T-cell (primary cell): ENCODE results near the gene NBPF1. TPM values are rescaled to one million over a fixed set of nuclear protein-coding genes. Genes with fewer than 3 reads are reported as not detected.
A peak's percentile ranks its signal among the peaks of the same experiment; 100 is the strongest.
"Not testable (repeated sequence)": the region's sequence is repeated elsewhere in the genome, so short reads cannot be mapped to it uniquely, and the experiment has no call there.

ENCODE experiments used
- ATAC-seq, 4 experiments: fragments of 200-7000 bp in 3 of 4; fragments of 150-1000 bp in 1 of 4; cut with Tn5 transposase; replicated peaks in 1 of 4; 1 replicate in 3 of 4; 2 replicates in 1 of 4; pipeline ENCODE4 v1.10.0; 2021; ENCODE audit warnings: moderate library complexity in 3 of 4, mild to moderate bottlenecking in 2 of 4, moderate number of reproducible peaks in 1 of 4
- CTCF ChIA-PET, 2 donors: fragments of 300-600 bp; sonication (Branson Sonifier 250); formaldehyde crosslinking; loops; one replicate each; lab custom pipeline; 2022; ENCODE audit warnings: antibody characterized with exemption in 2 of 2; lab: Charles Lee
- POLR2A ChIA-PET, 2 donors: fragments of 300-600 bp; sonication (Branson Sonifier 250); formaldehyde crosslinking; loops; one replicate each; lab custom pipeline; 2022; ENCODE audit warnings: antibody characterized with exemption in 2 of 2; lab: Charles Lee
- DNase-seq, 35 experiments: peaks; one replicate each; pipeline versions ENCODE4 v3.0.0 to v3.0.0-alpha.2; 2013 to 2023
- H3K27ac ChIP-seq: one replicate; pipeline ENCODE4 v1.5.1; 2013; ENCODE audit warnings: low read length
- H3K27me3 ChIP-seq, 2 experiments: replicated peaks in 1 of 2; 1 replicate in 1 of 2; 2 replicates in 1 of 2; pipeline versions ENCODE4 v1.6.1 to v1.7.0; 2013; ENCODE audit warnings: low read length in 1 of 2, mixed read lengths in 1 of 2; ENCODE audit not compliant: control insufficient read depth in 2 of 2, insufficient read depth in 2 of 2; ENCODE audit errors: extremely low read depth in 1 of 2
- H3K36me3 ChIP-seq, 2 donors: 1 replicate in 1 of 2; 2 replicates in 1 of 2; pipeline versions ENCODE4 v1.6.1 to v1.7.0; 2013; ENCODE audit warnings: low read length in 1 of 2; ENCODE audit not compliant: control insufficient read depth in 2 of 2, insufficient read depth in 1 of 2; ENCODE audit errors: extremely low read depth in 1 of 2
- H3K4me1 ChIP-seq, 2 experiments: 1 replicate in 1 of 2; 2 replicates in 1 of 2; pipeline versions ENCODE4 v1.6.1 to v1.7.0; 2013; ENCODE audit warnings: low read length in 2 of 2, mixed read lengths in 1 of 2; ENCODE audit not compliant: insufficient read depth in 2 of 2, control insufficient read depth in 1 of 2; ENCODE audit errors: extremely low read depth in 1 of 2
- H3K4me3 ChIP-seq, 2 donors: 1 replicate in 1 of 2; 2 replicates in 1 of 2; pipeline versions ENCODE4 v1.5.1 to v1.7.0; 2013; ENCODE audit warnings: mild to moderate bottlenecking in 2 of 2, low read length in 1 of 2, moderate library complexity in 1 of 2; ENCODE audit not compliant: control insufficient read depth in 1 of 2; ENCODE audit errors: extremely low read depth in 1 of 2
- H3K9me3 ChIP-seq: 2 replicates; pipeline ENCODE4 v1.7.0; 2013
- H3K27ac Mint-ChIP-seq, 2 donors: one replicate each; pipeline ENCODE4 v1.8.0; 2020 to 2021; ENCODE audit warnings: mild to moderate bottlenecking in 2 of 2, mixed read lengths in 2 of 2
- H3K27me3 Mint-ChIP-seq, 2 donors: one replicate each; pipeline ENCODE4 v1.8.0; 2021 to 2022; ENCODE audit warnings: mixed read lengths in 2 of 2
- H3K36me3 Mint-ChIP-seq: one replicate; pipeline ENCODE4 v1.8.0; 2021; ENCODE audit warnings: mixed read lengths
- H3K4me1 Mint-ChIP-seq, 3 donors: one replicate each; pipeline ENCODE4 v1.8.0; 2020 to 2022; ENCODE audit warnings: mixed read lengths in 3 of 3, mild to moderate bottlenecking in 1 of 3
- H3K4me3 Mint-ChIP-seq, 3 donors: one replicate each; pipeline ENCODE4 v1.8.0; 2020 to 2022; ENCODE audit warnings: mild to moderate bottlenecking in 3 of 3, mixed read lengths in 3 of 3, moderate library complexity in 3 of 3
- H3K9me3 Mint-ChIP-seq, 3 donors: one replicate each; pipeline ENCODE4 v1.8.0; 2020 to 2022; ENCODE audit warnings: mixed read lengths in 3 of 3
- WGBS: methylation state at CpG from one replicate; pipeline ENCODE4 v1.1.5; 2013; ENCODE audit warnings: missing lambda C conversion rate; ENCODE audit not compliant: insufficient coverage; 5-methylcytosine and 5-hydroxymethylcytosine counted together
- total RNA-seq, 35 experiments: library from RNA in 6 of 35; stranded (reverse) in 6 of 35; fragments of 120-200 nt in 1 of 35; gene quantifications; one replicate each; pipeline versions ENCODE4 v1.2.1 to v1.2.4 and lab custom pipeline; 2013 to 2026

NBPF1 gene
- total RNA-seq, 5 donors from 2014 or later (not counting 1 experiment from before 2014, with no cell fraction given) = 18.1 to 34.8 (median 29.1) TPM

DNA sequence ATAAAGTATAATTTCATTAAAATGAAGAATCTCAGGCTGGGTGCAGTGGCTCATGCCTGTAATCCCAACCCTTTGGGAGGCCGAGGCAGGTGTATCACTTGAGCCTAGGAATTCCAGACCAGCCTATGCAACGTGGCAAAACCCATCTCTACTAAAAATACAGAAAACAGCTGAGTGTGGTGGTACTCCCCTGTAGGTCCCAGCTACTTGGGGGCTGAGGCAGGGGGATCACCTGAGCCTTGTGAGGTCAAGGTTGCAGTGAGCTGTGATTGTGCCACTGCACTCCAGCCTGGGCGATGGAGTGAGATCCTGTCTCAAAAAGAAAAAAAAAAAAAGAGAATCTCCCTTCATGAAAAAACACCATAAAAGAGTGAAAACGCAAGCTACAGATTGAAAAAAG, 2.2 kb downstream of the NBPF1 start:
- WGBS = 95% methylated on average over 2 of the region's 4 CpGs
- H3K4me3 ChIP-seq, CTCF ChIA-PET, H3K9me3 Mint-ChIP-seq, H3K4me3 Mint-ChIP-seq, H3K9me3 ChIP-seq, H3K27ac ChIP-seq, H3K27me3 Mint-ChIP-seq, POLR2A ChIA-PET, H3K27ac Mint-ChIP-seq, ATAC-seq, DNase-seq, H3K36me3 Mint-ChIP-seq, H3K4me1 Mint-ChIP-seq: not testable (repeated sequence)
- Histone ChIP-seq H3K27me3 (peaks cover 0 to 24% of the 10 kb centered on the region in 2 experiments), H3K36me3 (peaks cover 5 to 23% of the 10 kb centered on the region in 2 donors), H3K4me1 (peaks cover 0 to 23% of the 10 kb centered on the region in 2 experiments)

DNA sequence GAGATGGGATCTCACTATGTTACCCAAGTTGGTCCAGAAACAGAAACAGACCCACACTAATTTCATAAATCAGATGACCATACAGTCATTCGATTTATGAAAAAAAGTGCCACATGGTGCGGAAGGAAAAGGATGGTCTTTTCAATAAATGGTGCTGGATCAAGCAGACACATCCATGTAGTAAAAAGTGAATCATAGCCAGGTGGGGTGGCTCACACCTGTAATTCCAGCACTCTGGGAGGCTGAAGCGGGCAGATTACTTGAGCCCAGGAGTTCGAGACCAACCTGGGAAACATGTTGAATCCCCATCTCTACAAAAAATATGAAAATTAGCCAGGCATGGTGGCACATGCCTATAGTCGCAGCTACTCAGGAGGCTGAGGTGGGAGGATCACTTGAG, 2.8 kb downstream of the NBPF1 start:
- CTCF ChIA-PET = interaction anchor here in 1 of 2 donors (0.7 kb wide), 1 partner anchor 87 kb away, joined by 4 read pairs; no protein-coding TSS in a partner anchor
- H3K9me3 ChIP-seq, DNase-seq, H3K4me3 Mint-ChIP-seq, ATAC-seq, POLR2A ChIA-PET, H3K4me1 Mint-ChIP-seq, H3K27ac Mint-ChIP-seq, H3K4me3 ChIP-seq, H3K9me3 Mint-ChIP-seq, H3K27ac ChIP-seq, H3K36me3 Mint-ChIP-seq, H3K27me3 Mint-ChIP-seq: not testable (repeated sequence)
- WGBS = 80% methylated on average over 4 of the region's 5 CpGs
- peaks cover 0 to 23% of the 10 kb centered on the region in 2 experiments for H3K4me1 ChIP-seq
- peaks cover 0 to 24% of the 10 kb centered on the region in 2 experiments for H3K27me3 ChIP-seq
- H3K36me3 ChIP-seq = peaks cover 5 to 29% of the 10 kb centered on the region in 2 donors

DNA sequence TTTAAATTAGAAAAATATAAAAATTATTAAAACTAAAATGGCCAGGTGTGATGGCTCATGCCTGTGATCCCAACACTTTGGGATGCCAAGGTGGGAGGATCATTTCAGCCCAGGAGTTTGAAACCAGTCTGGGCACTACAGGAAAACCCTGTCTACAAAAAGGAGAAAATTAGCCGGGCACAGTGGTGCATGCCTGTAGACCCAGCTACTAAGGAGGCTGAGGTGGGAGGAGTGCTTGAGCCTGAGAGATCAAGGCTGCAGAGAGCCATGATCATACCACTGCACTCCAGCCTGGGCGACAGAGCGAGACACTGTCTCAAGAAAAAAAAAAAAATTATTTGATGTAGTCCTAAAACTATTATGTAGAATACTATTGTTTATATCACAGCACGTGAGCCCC, 3.6 kb downstream of the NBPF1 start:
- H3K27ac Mint-ChIP-seq, ATAC-seq, DNase-seq, H3K4me3 ChIP-seq, H3K36me3 Mint-ChIP-seq, H3K9me3 ChIP-seq, H3K4me3 Mint-ChIP-seq, H3K27ac ChIP-seq, POLR2A ChIA-PET, H3K9me3 Mint-ChIP-seq, H3K4me1 Mint-ChIP-seq, H3K27me3 Mint-ChIP-seq: not testable (repeated sequence)
- CTCF ChIA-PET = interaction anchor here (0.7 to 2.1 kb wide), 3 partner anchors 11 to 312 kb away, joined by 3 to 8 read pairs (median 4); partner anchors contain the start of gene CROCC (in 1 of the 2)
- peaks cover 0 to 23% of the 10 kb centered on the region in 2 experiments for H3K4me1 ChIP-seq
- 95% methylated on average over 1 of the region's 4 CpGs for WGBS
- peaks cover 0 to 22% of the 10 kb centered on the region in 2 experiments for H3K27me3 ChIP-seq
- peaks cover 5 to 33% of the 10 kb centered on the region in 2 donors for H3K36me3 ChIP-seq

DNA sequence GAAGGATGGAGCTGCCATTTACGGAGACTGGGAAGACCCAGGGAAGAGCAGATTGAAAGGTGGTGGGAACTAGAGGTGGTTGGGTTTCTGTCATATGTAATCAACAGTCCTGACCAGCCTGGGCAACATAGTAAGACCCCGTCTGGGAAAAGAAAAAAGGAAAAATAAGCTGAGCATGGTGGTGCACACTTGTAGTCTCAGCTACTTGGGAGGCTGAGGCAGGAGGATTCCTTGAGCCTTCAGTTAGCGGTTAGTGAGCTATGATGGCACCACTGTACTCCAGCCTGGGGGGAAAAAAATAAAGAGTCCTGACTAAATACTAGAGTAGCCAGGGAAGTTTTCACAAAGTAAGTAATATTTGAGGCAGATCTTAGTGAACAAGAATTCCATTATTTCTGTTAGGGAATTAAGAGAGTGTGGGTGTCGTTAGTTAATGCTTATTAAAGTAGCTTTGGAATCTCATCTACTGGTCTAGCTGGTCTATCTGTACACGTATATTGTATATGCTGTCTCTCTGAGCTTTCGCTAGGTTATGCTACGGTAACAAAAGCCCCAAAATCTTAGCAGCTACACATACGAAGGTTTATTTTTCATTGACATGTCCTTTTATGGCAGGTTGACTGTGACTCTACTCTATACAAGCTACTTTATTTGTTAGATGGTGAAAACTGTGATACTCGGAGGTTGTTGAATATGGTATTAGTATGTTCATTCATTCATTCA, 4.4 kb downstream of the NBPF1 start:
- 96% methylated on average over 8 of the region's 9 CpGs for WGBS
- no peaks in the 10 kb centered on the region for H3K9me3 Mint-ChIP-seq

DNA sequence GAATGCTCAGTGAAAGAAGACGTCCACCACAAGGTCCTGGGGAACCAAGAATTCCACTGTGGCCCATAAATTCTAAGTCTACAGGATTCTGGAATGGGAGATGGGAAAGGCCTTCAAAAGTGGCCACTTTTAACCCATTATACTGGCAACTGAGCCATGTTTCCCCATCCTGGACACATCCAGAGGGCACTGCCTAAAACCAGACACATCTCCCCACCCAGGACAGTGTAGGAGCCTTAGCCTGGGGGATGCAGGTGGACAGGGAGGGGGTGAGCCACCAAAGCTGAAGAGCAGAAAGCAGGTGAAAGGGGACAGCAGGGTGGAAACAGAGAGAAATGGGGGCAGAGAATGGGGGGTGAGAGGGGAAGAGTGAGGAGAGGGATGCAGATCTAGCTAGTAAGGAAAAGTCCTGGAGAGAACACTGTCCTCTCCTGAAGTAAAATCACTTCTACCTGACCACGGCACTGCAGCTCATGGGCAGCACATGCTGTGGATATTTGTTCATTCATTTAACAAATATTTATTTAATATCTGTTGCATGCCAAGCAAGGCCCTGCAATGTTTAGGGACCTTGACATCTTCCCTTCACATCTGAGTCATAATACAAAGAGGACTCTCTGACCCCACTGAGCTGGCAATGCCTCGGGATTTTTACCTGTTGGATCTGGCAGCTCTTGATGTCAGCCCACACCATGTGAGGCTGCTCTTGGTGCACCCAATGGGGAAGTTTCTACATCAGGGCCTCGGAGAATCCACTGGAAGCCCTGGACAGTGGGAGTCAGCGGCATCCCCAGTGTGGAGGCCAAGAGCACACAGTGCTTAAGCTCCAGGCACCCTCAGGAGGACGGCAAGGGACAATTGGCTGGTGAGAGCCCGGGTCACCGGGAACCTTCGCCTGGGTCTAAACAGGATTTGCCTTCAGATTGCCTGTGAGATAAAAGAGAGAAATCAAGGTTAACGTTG, 5.2 kb downstream of the NBPF1 start:
- H3K36me3 Mint-ChIP-seq, H3K27ac Mint-ChIP-seq, H3K9me3 Mint-ChIP-seq, H3K27ac ChIP-seq, DNase-seq, POLR2A ChIA-PET, H3K27me3 Mint-ChIP-seq, H3K4me3 Mint-ChIP-seq, ATAC-seq, H3K9me3 ChIP-seq, H3K4me3 ChIP-seq, H3K4me1 Mint-ChIP-seq: not testable (repeated sequence)
- Histone ChIP-seq H3K27me3 (peaks cover 0 to 15% of the 10 kb centered on the region in 2 experiments), H3K36me3 (peaks cover 5 to 35% of the 10 kb centered on the region in 2 donors), H3K4me1 (peaks cover 0 to 11% of the 10 kb centered on the region in 2 experiments)
- WGBS = 94% methylated on average over 9 of the region's 10 CpGs
- CTCF ChIA-PET = interaction anchor here in 1 of 2 donors (2.1 kb wide), 1 partner anchor 13 kb away, joined by 8 read pairs; no protein-coding TSS in a partner anchor

More for the DNA sequence above, 4.4 kb downstream of the NBPF1 start:
- CTCF ChIA-PET = interaction anchor here in 1 of 2 donors (0.8 to 2.1 kb wide), 2 partner anchors 12 to 313 kb away, joined by 3 to 8 read pairs; partner anchors contain the start of gene CROCC
- Mint-ChIP-seq H3K4me1 (no peaks in the 10 kb centered on the region), H3K4me3 (no peak overlapping the region), H3K27ac (no peak overlapping the region), H3K36me3 (no peaks in the 10 kb centered on the region), H3K27me3 (no peaks in the 10 kb centered on the region)
- Histone ChIP-seq H3K4me1 (peaks cover 0 to 18% of the 10 kb centered on the region in 2 experiments), H3K27me3 (peaks cover 0 to 22% of the 10 kb centered on the region in 2 experiments), H3K4me3 (no peak overlapping the region), H3K9me3 (no peaks in the 10 kb centered on the region), H3K27ac (no peak overlapping the region), H3K36me3 (peaks cover 5 to 35% of the 10 kb centered on the region in 2 donors)
- DNase-seq = peak in 1 of 35 experiments; percentile 1
- POLR2A ChIA-PET = no interaction called here
- ATAC-seq = no peak

DNA sequence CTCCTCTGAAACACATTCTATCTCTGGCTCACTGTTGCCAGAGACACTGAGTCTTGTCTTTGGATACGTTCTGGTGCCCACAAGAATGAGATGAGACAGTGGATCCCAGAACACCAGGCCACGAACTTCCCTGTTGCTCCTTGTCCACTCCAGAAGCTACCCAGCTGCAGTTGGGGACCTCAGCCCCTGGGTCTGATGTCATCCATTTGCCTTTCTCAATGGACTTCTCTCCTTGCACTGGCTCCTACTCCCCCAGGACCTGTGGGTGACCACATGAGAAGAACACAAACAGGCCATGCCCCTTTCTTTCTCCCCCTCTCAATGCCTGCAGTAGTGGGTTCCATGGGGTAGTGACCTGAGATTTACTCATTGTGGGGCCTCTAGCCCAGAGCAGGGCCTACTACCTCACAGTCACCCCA, 5.9 kb downstream of the NBPF1 start:
- Mint-ChIP-seq H3K9me3 (no peaks in the 10 kb centered on the region), H3K27me3 (no peaks in the 10 kb centered on the region), H3K4me3 (no peak overlapping the region), H3K36me3 (no peaks in the 10 kb centered on the region), H3K27ac (no peak overlapping the region), H3K4me1 (no peaks in the 10 kb centered on the region)
- ATAC-seq (no peak), DNase-seq (peak in 1 of 35 experiments; percentile 10)
- no peaks in the 10 kb centered on the region for H3K9me3 ChIP-seq
- peaks cover 0 to 6% of the 10 kb centered on the region in 2 experiments for H3K4me1 ChIP-seq
- H3K27me3 ChIP-seq = peaks cover 0 to 10% of the 10 kb centered on the region in 2 experiments
- CTCF ChIA-PET = no interaction called here
- peaks cover 5 to 35% of the 10 kb centered on the region in 2 donors for H3K36me3 ChIP-seq
- no peak overlapping the region for H3K4me3 ChIP-seq
- H3K27ac ChIP-seq = no peak overlapping the region
- WGBS = 78% methylated on average over 2 of the region's 2 CpGs
- POLR2A ChIA-PET = no interaction called here
